Fibroblast of lung (primary cell): ENCODE data around the gene SRPK2.
"Not testable (repeated sequence)": the region's sequence is repeated elsewhere in the genome, so short reads cannot be mapped to it uniquely, and the experiment has no call there.

Experiments
- EZH2 ChIP-seq: IDR thresholded peaks from 2 replicates; pipeline ENCODE4 v1.5.1; 2012; ENCODE audit warnings: low read length, control low read depth, mild to moderate bottlenecking; ENCODE audit errors: missing control alignments
- TF ChIP-seq, protein P1 (sequence below), 2 donors: IDR thresholded peaks in 1 of 2; conservative IDR thresholded peaks in 1 of 2; 1 replicate in 1 of 2; 2 replicates in 1 of 2; pipeline ENCODE4 v1.5.1; 2011 to 2012; ENCODE audit warnings: low read length in 2 of 2, control low read depth in 1 of 2, inconsistent platforms in 1 of 2, low read depth in 1 of 2, mild to moderate bottlenecking in 1 of 2

DNA sequence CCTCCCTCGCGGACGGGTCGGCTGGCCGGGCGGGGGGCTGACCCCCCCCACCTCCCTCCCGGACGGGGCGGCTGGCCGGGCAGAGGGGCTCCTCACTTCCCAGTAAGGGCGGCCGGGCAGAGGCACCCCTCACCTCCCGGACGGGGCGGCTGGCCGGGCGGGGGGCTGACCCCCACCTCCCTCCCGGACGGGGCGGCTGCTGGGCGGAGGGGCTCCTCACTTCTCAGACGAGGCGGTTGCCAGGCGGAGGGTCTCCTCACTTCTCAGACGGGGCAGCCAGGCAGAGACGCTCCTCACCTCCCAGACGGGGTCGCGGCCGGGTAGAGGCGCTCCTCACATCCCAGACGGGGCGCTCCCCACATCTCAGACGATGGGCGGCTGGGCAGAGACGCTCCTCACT, 22.1 kb upstream of the SRPK2 start:
- TF ChIP-seq, protein P1, sequence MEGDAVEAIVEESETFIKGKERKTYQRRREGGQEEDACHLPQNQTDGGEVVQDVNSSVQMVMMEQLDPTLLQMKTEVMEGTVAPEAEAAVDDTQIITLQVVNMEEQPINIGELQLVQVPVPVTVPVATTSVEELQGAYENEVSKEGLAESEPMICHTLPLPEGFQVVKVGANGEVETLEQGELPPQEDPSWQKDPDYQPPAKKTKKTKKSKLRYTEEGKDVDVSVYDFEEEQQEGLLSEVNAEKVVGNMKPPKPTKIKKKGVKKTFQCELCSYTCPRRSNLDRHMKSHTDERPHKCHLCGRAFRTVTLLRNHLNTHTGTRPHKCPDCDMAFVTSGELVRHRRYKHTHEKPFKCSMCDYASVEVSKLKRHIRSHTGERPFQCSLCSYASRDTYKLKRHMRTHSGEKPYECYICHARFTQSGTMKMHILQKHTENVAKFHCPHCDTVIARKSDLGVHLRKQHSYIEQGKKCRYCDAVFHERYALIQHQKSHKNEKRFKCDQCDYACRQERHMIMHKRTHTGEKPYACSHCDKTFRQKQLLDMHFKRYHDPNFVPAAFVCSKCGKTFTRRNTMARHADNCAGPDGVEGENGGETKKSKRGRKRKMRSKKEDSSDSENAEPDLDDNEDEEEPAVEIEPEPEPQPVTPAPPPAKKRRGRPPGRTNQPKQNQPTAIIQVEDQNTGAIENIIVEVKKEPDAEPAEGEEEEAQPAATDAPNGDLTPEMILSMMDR (conservative IDR thresholded peaks at IDR 0.05 in 1 of 2, IDR thresholded peaks at IDR 0.05 in 1 of 2; ENCODE audit: low read depth in 1 of 2, low read length in 2 of 2) = not testable (repeated sequence)
- not testable (repeated sequence) for TF ChIP-seq EZH2
